CD8-positive, alpha-beta memory T cell (primary cell): Measurements from ENCODE around the gene PLAU. TPM values are rescaled to one million over a fixed set of nuclear protein-coding genes. Genes with fewer than 3 reads are reported as not detected.

Experiments
- CTCF ChIA-PET: fragments of 350-600 bp; sonication (Branson Sonifier 250); formaldehyde crosslinking; loops from one replicate; lab custom pipeline; 2021; ENCODE audit warnings: antibody characterized with exemption; lab: Charles Lee
- POLR2A ChIA-PET: fragments of 350-600 bp; sonication (Branson Sonifier 250); formaldehyde crosslinking; loops from one replicate; lab custom pipeline; 2021; ENCODE audit warnings: antibody characterized with exemption; lab: Charles Lee
- DNase-seq, 5 donors: peaks; one replicate each; pipeline versions ENCODE4 v3.0.0 to v3.0.0-alpha.2; 2020 to 2022; ENCODE audit warnings: mixed read lengths in 1 of 5
- H3K27ac ChIP-seq: one replicate; pipeline ENCODE4 v1.7.0; 2013; ENCODE audit warnings: low read depth, mild to moderate bottlenecking, low read length, moderate library complexity
- H3K27me3 ChIP-seq: 2 replicates; pipeline ENCODE4 v1.7.0; 2013; ENCODE audit warnings: low read length, mild to moderate bottlenecking; ENCODE audit not compliant: insufficient read depth, poor library complexity, severe bottlenecking
- H3K36me3 ChIP-seq: 2 replicates; pipeline ENCODE4 v1.7.0; 2013; ENCODE audit warnings: mild to moderate bottlenecking, low read length, moderate library complexity; ENCODE audit not compliant: insufficient read depth
- H3K4me1 ChIP-seq: 2 replicates; pipeline ENCODE4 v1.7.0; 2013; ENCODE audit warnings: mild to moderate bottlenecking, low read length, moderate library complexity; ENCODE audit not compliant: insufficient read depth
- H3K4me3 ChIP-seq: 2 replicates; pipeline ENCODE4 v1.7.0; 2013; ENCODE audit warnings: mild to moderate bottlenecking, low read length
- H3K9me3 ChIP-seq: 2 replicates; pipeline ENCODE4 v1.7.0; 2013; ENCODE audit warnings: mild to moderate bottlenecking, low read length
- H3K27ac Mint-ChIP-seq, 8 donors: one replicate each; pipeline ENCODE4 v1.8.0; 2020 to 2021; ENCODE audit warnings: mixed read lengths in 8 of 8, mild to moderate bottlenecking in 6 of 8, inconsistent platforms in 3 of 8, moderate library complexity in 3 of 8
- H3K27me3 Mint-ChIP-seq, 2 donors: one replicate each; pipeline ENCODE4 v1.8.0; 2020 to 2021; ENCODE audit warnings: mixed read lengths in 2 of 2, mild to moderate bottlenecking in 1 of 2, moderate library complexity in 1 of 2
- H3K36me3 Mint-ChIP-seq, 3 donors: one replicate each; pipeline ENCODE4 v1.8.0; 2020 to 2021; ENCODE audit warnings: mixed read lengths in 3 of 3, inconsistent platforms in 1 of 3, mild to moderate bottlenecking in 1 of 3
- H3K4me1 Mint-ChIP-seq, 3 donors: one replicate each; pipeline ENCODE4 v1.8.0; 2020 to 2021; ENCODE audit warnings: mixed read lengths in 3 of 3, inconsistent platforms in 1 of 3, mild to moderate bottlenecking in 1 of 3
- H3K4me3 Mint-ChIP-seq, 7 donors: one replicate each; pipeline ENCODE4 v1.8.0; 2020 to 2021; ENCODE audit warnings: mixed read lengths in 7 of 7, mild to moderate bottlenecking in 6 of 7, moderate library complexity in 4 of 7, inconsistent platforms in 2 of 7
- H3K9me3 Mint-ChIP-seq, 5 donors: one replicate each; pipeline ENCODE4 v1.8.0; 2020 to 2022; ENCODE audit warnings: mixed read lengths in 5 of 5, mild to moderate bottlenecking in 3 of 5, moderate library complexity in 2 of 5, inconsistent platforms in 1 of 5
- polyA plus RNA-seq: library from polyadenylated mRNA; unstranded; fragments of 300-500 nt; fragmentation: Illumina TruSeq; gene quantifications from one replicate; pipeline ENCODE4 v1.2.3, GENCODE V29; 2021
- total RNA-seq, 2 experiments: library from RNA; stranded (reverse); gene quantifications; one replicate each; pipeline ENCODE4 v1.2.3, GENCODE V29; 2021

Gene PLAU
- total and polyA plus RNA-seq, 3 experiments from 2014 or later: 1.2 to 1.6 TPM; not detected in 1

- peak overlapping the region; percentile 73 to 97 (median 90) for H3K27ac Mint-ChIP-seq
- H3K4me1 Mint-ChIP-seq: peaks cover 54 to 80% (median 56%) of the 10 kb centered on the region in 3 donors
Observed at GRCh38 chr10:73873142-73873837, 37.6 kb upstream of the PLAU start.

GRCh38 chr10:73873838-73874215 is 37.1 kb upstream of the PLAU start:
- Histone ChIP-seq H3K9me3 (no peaks in the 10 kb centered on the region), H3K27ac (no peak overlapping the region), H3K4me1 (peaks cover 51% of the 10 kb centered on the region), H3K4me3 (no peak overlapping the region), H3K36me3 (peaks cover 9% of the 10 kb centered on the region), H3K27me3 (no peaks in the 10 kb centered on the region)
- H3K27me3 Mint-ChIP-seq: no peaks in the 10 kb centered on the region
- H3K9me3 Mint-ChIP-seq: no peaks in the 10 kb centered on the region
- DNase-seq: peak in 1 of 5 donors; percentile 9
- peaks cover 50 to 78% (median 50%) of the 10 kb centered on the region in 3 donors for H3K4me1 Mint-ChIP-seq
- H3K36me3 Mint-ChIP-seq: peaks cover 0 to 43% (median 4%) of the 10 kb centered on the region in 3 donors
- no peak overlapping the region for H3K27ac Mint-ChIP-seq
- POLR2A ChIA-PET: interaction anchor here (1.0 to 2.1 kb wide), 4 partner anchors 11 to 24 kb away, joined by 3 to 10 read pairs (median 5); no protein-coding TSS in a partner anchor
- peak overlapping the region in 5 of 7 donors; percentile 39 to 82 (median 60) for H3K4me3 Mint-ChIP-seq
- CTCF ChIA-PET: interaction anchor here (1.4 to 8.3 kb wide), 5 partner anchors 11 to 66 kb away, joined by 4 to 201 read pairs (median 12); no protein-coding TSS in a partner anchor

More at GRCh38 chr10:73873142-73873837, 37.6 kb upstream of the PLAU start:
- Mint-ChIP-seq H3K36me3 (peaks cover 0 to 49% (median 4%) of the 10 kb centered on the region in 3 donors), H3K27me3 (no peaks in the 10 kb centered on the region), H3K9me3 (no peaks in the 10 kb centered on the region), H3K4me3 (peak overlapping the region; percentile 81 to 94 (median 86))
- ChIA-PET CTCF (interaction anchor here (1.4 to 8.3 kb wide), 4 partner anchors 10 to 25 kb away, joined by 4 to 201 read pairs (median 21); no protein-coding TSS in a partner anchor), POLR2A (interaction anchor here (1.3 to 2.1 kb wide), 3 partner anchors 10 to 24 kb away, joined by 3 to 10 read pairs (median 6); no protein-coding TSS in a partner anchor)
- Histone ChIP-seq H3K4me1 (peaks cover 55% of the 10 kb centered on the region), H3K27ac (no peak overlapping the region), H3K27me3 (no peaks in the 10 kb centered on the region), H3K4me3 (peak overlapping the region; percentile 49), H3K36me3 (peaks cover 9% of the 10 kb centered on the region), H3K9me3 (no peaks in the 10 kb centered on the region)
- DNase-seq: no peak

DNA sequence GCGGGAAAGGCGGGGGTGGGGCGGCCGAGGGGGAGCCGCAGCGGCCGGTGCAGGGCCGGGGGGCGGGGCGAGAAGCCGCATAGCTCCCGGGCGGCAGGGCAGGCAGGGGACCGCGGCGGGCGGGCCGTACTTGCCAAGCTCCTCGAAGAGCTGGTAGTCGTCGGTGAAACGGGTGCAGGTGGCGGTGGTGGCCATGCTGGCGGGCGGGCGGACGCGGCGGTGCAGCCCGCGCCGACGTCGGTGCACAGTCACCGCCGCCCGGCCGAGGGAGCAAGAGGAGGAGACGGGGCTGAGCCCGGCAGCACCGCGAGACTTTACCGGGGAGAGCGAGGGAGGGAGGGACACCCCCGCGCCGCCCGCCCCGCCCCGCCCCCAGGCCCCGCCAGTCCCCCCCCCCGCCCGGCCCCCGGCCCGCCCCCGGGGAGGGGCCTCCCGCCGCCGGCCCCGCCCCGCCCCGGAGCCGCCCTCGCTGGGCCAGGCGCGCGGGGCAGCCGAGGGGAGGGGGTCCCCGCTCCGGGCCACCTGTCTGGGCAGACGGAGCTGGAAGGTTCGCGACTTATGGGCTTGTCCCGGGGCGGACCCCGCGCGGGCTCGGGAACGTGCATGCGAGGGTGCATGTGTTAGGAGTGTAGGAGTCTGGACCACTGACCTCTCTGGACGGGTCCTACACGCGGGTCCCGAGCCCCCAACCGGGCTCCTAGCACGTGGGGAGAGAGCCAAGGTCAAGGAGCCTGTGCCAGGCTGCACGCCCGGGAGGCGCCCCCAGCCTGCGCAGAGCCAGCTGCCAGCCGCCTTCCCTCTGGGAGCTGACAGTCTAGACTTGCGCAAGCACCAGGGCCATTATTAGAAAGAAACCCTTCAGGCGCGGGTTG is 36.4 kb upstream of the PLAU start, which contains the start of gene CAMK2G:
Gene CAMK2G (minus strand): TSS at position 289 of the 872 bp plus-strand sequence. CDS start 94 bp downstream, at position 195.
- Histone ChIP-seq H3K9me3 (no peaks in the 10 kb centered on the region), H3K36me3 (peaks cover 9% of the 10 kb centered on the region), H3K4me1 (peaks cover 57% of the 10 kb centered on the region), H3K27me3 (no peaks in the 10 kb centered on the region), H3K27ac (peak within 1 kb of the TSS; percentile 78), H3K4me3 (peak within 1 kb of the TSS; percentile 69)
- Mint-ChIP-seq H3K27ac (peak within 1 kb of the TSS; percentile 86 to 97 (median 92)), H3K4me3 (peak within 1 kb of the TSS; percentile 85 to 98 (median 89)), H3K36me3 (peaks cover 0 to 36% (median 4%) of the 10 kb centered on the region in 3 donors), H3K4me1 (peaks cover 50 to 78% (median 52%) of the 10 kb centered on the region in 3 donors), H3K27me3 (no peaks in the 10 kb centered on the region), H3K9me3 (no peaks in the 10 kb centered on the region)
- ChIA-PET POLR2A (interaction anchor here (1.0 to 2.1 kb wide), 6 partner anchors 8 to 102 kb away, joined by 3 to 10 read pairs (median 5); a partner anchor contains a TSS), CTCF (interaction anchor here (0.6 to 8.3 kb wide), 9 partner anchors 12 to 117 kb away, joined by 3 to 201 read pairs (median 5); a partner anchor contains a TSS)
- DNase-seq: peak; percentile 76 to 91 (median 82)

DNA sequence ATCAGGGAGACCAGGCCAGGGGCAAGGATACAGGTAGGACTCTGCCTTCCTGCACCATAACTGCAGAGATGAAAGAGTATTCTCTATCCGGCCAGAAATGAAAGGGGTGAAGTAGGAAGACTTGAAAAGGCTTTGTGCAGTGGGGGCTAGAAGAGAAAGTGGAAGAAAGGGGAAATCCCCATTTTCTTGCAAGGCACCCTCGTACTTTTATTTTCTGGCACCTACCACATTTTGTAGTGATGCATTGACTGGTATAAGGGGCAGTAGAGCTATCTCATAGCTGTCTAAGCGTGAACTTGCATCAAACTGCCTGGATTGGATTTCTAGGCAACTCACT is 35.8 kb upstream of the PLAU start:
- H3K36me3 ChIP-seq: peaks cover 9% of the 10 kb centered on the region
- H3K27me3 ChIP-seq: no peaks in the 10 kb centered on the region
- POLR2A ChIA-PET: interaction anchor here (0.8 to 2.1 kb wide), 5 partner anchors 9 to 102 kb away, joined by 3 to 10 read pairs (median 6); a partner anchor contains a TSS
- Mint-ChIP-seq H3K4me3 (peak overlapping the region; percentile 84 to 98 (median 89)), H3K27me3 (no peaks in the 10 kb centered on the region), H3K36me3 (peaks cover 0 to 32% (median 4%) of the 10 kb centered on the region in 3 donors), H3K9me3 (no peaks in the 10 kb centered on the region), H3K4me1 (peaks cover 51 to 77% (median 54%) of the 10 kb centered on the region in 3 donors), H3K27ac (peak overlapping the region; percentile 86 to 97 (median 90))
- CTCF ChIA-PET: interaction anchor here (0.9 to 8.3 kb wide), 7 partner anchors 11 to 106 kb away, joined by 3 to 201 read pairs (median 7); a partner anchor contains a TSS
- peak overlapping the region; percentile 78 for H3K27ac ChIP-seq
- peak overlapping the region; percentile 69 for H3K4me3 ChIP-seq
- DNase-seq: peak in 4 of 5 donors; percentile 34 to 80 (median 70)
- H3K9me3 ChIP-seq: no peaks in the 10 kb centered on the region
- peaks cover 61% of the 10 kb centered on the region for H3K4me1 ChIP-seq

GRCh38 chr10:73876157-73876556 is 34.8 kb upstream of the PLAU start:
- no peaks in the 10 kb centered on the region for H3K9me3 Mint-ChIP-seq
- Histone ChIP-seq H3K4me1 (peaks cover 51% of the 10 kb centered on the region), H3K27ac (no peak overlapping the region), H3K36me3 (peaks cover under 1% of the 10 kb centered on the region), H3K27me3 (no peaks in the 10 kb centered on the region), H3K9me3 (no peaks in the 10 kb centered on the region), H3K4me3 (no peak overlapping the region)
- no peak for DNase-seq
- no peaks in the 10 kb centered on the region for H3K27me3 Mint-ChIP-seq
- H3K4me3 Mint-ChIP-seq: peak overlapping the region in 3 of 7 donors; percentile 14 to 84 (median 57)
- CTCF ChIA-PET: interaction anchor here (1.7 to 8.3 kb wide), 4 partner anchors 13 to 104 kb away, joined by 4 to 201 read pairs (median 24); a partner anchor contains a TSS
- peak overlapping the region in 7 of 8 donors; percentile 34 to 93 (median 82) for H3K27ac Mint-ChIP-seq
- POLR2A ChIA-PET: no interaction called here
- peaks cover 42 to 67% (median 44%) of the 10 kb centered on the region in 3 donors for H3K4me1 Mint-ChIP-seq
- peaks cover 0 to 22% (median 1%) of the 10 kb centered on the region in 3 donors for H3K36me3 Mint-ChIP-seq

DNA sequence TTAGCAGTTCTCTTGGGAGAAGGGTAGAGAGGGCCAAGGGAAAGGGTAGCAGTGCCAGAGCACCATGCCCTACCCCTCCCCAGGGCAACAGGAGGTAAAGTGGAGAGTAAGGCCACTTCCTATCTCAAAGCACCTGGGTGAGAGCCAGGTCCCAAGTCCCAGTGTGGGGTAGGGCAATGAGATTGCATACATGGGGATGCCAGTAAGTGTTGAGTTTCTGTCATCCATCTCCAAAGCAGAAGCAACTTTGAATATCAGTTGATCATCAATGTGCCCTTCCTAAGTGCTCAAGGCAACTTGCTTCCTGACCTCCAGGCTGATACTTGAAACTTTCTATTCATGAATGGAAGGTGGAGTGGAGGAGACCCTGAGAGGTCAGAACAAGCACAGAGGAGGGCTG is 34.4 kb upstream of the PLAU start:
- H3K27ac Mint-ChIP-seq: peak overlapping the region; percentile 34 to 93 (median 78)
- no peaks in the 10 kb centered on the region for H3K27me3 ChIP-seq

GRCh38 chr10:73876971-73877370 is 34.0 kb upstream of the PLAU start:
- H3K27me3 Mint-ChIP-seq: peaks cover 0 to 2% of the 10 kb centered on the region in 2 donors

More for the DNA sequence above, 34.4 kb upstream of the PLAU start:
- POLR2A ChIA-PET: no interaction called here
- CTCF ChIA-PET: interaction anchor here (3.6 to 8.3 kb wide), 4 partner anchors 14 to 66 kb away, joined by 35 to 289 read pairs (median 141); no protein-coding TSS in a partner anchor
- Histone ChIP-seq H3K9me3 (no peaks in the 10 kb centered on the region), H3K27ac (no peak overlapping the region), H3K4me3 (no peak overlapping the region), H3K36me3 (no peaks in the 10 kb centered on the region), H3K4me1 (peaks cover 47% of the 10 kb centered on the region)
- Mint-ChIP-seq H3K4me3 (peak overlapping the region in 1 of 7 donors; percentile 40), H3K9me3 (no peaks in the 10 kb centered on the region), H3K4me1 (peaks cover 38 to 63% (median 40%) of the 10 kb centered on the region in 3 donors), H3K27me3 (peaks cover 0 to under 1% of the 10 kb centered on the region in 2 donors), H3K36me3 (peaks cover 0 to 19% (median under 1%) of the 10 kb centered on the region in 3 donors)
- DNase-seq: no peak

More at GRCh38 chr10:73876971-73877370, 34.0 kb upstream of the PLAU start:
- no peak overlapping the region for H3K4me3 Mint-ChIP-seq
- H3K27ac ChIP-seq: no peak overlapping the region
- H3K36me3 ChIP-seq: no peaks in the 10 kb centered on the region
- peaks cover 34 to 59% (median 36%) of the 10 kb centered on the region in 3 donors for H3K4me1 Mint-ChIP-seq
- H3K36me3 Mint-ChIP-seq: peaks cover 0 to 15% (median 0%) of the 10 kb centered on the region in 3 donors
- H3K27me3 ChIP-seq: no peaks in the 10 kb centered on the region
- peak overlapping the region in 5 of 8 donors; percentile 71 to 93 (median 78) for H3K27ac Mint-ChIP-seq
- ChIA-PET POLR2A (no interaction called here), CTCF (interaction anchor here (4.2 to 8.3 kb wide), 3 partner anchors 14 to 66 kb away, joined by 81 to 289 read pairs (median 201); no protein-coding TSS in a partner anchor)
- DNase-seq: no peak
- H3K4me3 ChIP-seq: no peak overlapping the region
- no peaks in the 10 kb centered on the region for H3K9me3 Mint-ChIP-seq
- no peaks in the 10 kb centered on the region for H3K9me3 ChIP-seq
- H3K4me1 ChIP-seq: peaks cover 43% of the 10 kb centered on the region
